Activated CD4-positive, alpha-beta T cell treated with anti-CD3 and anti-CD28 coated beads for 24 hours (primary cell): Measurements from ENCODE around the gene SLC37A2.

Experiments
- DNase-seq, 2 donors: peaks; one replicate each; pipeline ENCODE4 v3.0.0-alpha.2; 2020; ENCODE audit warnings: low read depth in 2 of 2

The SLC37A2 gene

GRCh38 chr11:125070699-125071254, 7.7 kb downstream of the SLC37A2 start:
- DNase-seq, result no peak

- no peak for DNase-seq
These were observed 8.3 kb downstream of the SLC37A2 start for GRCh38 chr11:125071435-125071834.

- DNase-seq, result no peak
These were observed 8.7 kb downstream of the SLC37A2 start for GRCh38 chr11:125071846-125072217.

GRCh38 chr11:125072218-125072960, 9.3 kb downstream of the SLC37A2 start:
- DNase-seq, result no peak

- DNase-seq, result no peak
These were observed 10.0 kb downstream of the SLC37A2 start for GRCh38 chr11:125072961-125073590.

GRCh38 chr11:125073616-125074483, 10.7 kb downstream of the SLC37A2 start:
- DNase-seq, result no peak

GRCh38 chr11:125074511-125075241, 11.6 kb downstream of the SLC37A2 start:
- DNase-seq, result no peak

GRCh38 chr11:125075242-125075625, 12.1 kb downstream of the SLC37A2 start:
- no peak for DNase-seq

- DNase-seq, result no peak
These were observed 12.8 kb downstream of the SLC37A2 start for GRCh38 chr11:125075900-125076317.

GRCh38 chr11:125076378-125076945, 13.4 kb downstream of the SLC37A2 start:
- DNase-seq, result no peak

- DNase-seq, result no peak
These were observed 14.9 kb downstream of the SLC37A2 start for GRCh38 chr11:125078016-125078415.

- DNase-seq, result no peak
These were observed 15.5 kb downstream of the SLC37A2 start for GRCh38 chr11:125078516-125079140.

- DNase-seq, result no peak
These were observed 16.2 kb downstream of the SLC37A2 start for GRCh38 chr11:125079151-125079877.

GRCh38 chr11:125079878-125080530, 16.9 kb downstream of the SLC37A2 start:
- DNase-seq, result no peak

- DNase-seq, result no peak
These were observed 17.4 kb downstream of the SLC37A2 start for GRCh38 chr11:125080531-125080911.

GRCh38 chr11:125081098-125081798, 18.1 kb downstream of the SLC37A2 start:
- no peak for DNase-seq

- DNase-seq, result no peak
These were observed 18.9 kb downstream of the SLC37A2 start for GRCh38 chr11:125082040-125082439.

GRCh38 chr11:125082611-125083311, 19.7 kb downstream of the SLC37A2 start:
- no peak for DNase-seq
